ENCODE measurements around the gene IST1. TPM values are rescaled to one million over a fixed set of nuclear protein-coding genes. Genes with fewer than 3 reads are reported as not detected.

Gene IST1
- total RNA-seq, 2 experiments from 2014 or later, result 180 to 191 TPM

Other genes with a start within 250 kb of the IST1 start
- 1 to 10 TPM; 4.1 to 5.5 TPM for gene PHLPP2, start 170.8 kb upstream of the IST1 start, total RNA-seq
- gene AP1G1, start 86.7 kb upstream of the IST1 start, total RNA-seq, result 10 to 100 TPM; 76.4 to 83.4 TPM
- gene ATXN1L, start 49.6 kb upstream of the IST1 start, total RNA-seq, result 10 to 100 TPM; 23.2 to 23.6 TPM
- gene ZNF821, start 11.3 kb upstream of the IST1 start, total RNA-seq, result 1 to 10 TPM; 7.1 to 7.7 TPM
- gene PKD1L3, start 104.9 kb downstream of the IST1 start, total RNA-seq, result under 1 TPM; 0.12 to 0.17 TPM
- gene DHODH, start 113.2 kb downstream of the IST1 start, total RNA-seq, result 10 to 100 TPM; 10.9 to 11.8 TPM
- gene HP, start 159.0 kb downstream of the IST1 start, total RNA-seq, result not detected
- not detected for gene HPR, start 167.7 kb downstream of the IST1 start, total RNA-seq
- gene TXNL4B, start 198.1 kb downstream of the IST1 start, total RNA-seq, result 10 to 100 TPM; 14.8 to 16.0 TPM
- gene DHX38, start 198.3 kb downstream of the IST1 start, total RNA-seq, result 10 to 100 TPM; 67.5 to 82.3 TPM